Endothelial cell of umbilical vein (primary cell): Measurements from ENCODE around the gene DCC. TPM values are rescaled to one million over a fixed set of nuclear protein-coding genes. Genes with fewer than 3 reads are reported as not detected.

Experiments used
- BruUV-seq: library from RNA; stranded (reverse); fragments of 400-500 nt; replicated peaks from 2 replicates; lab custom pipeline; 2021; lab: Mats Ljungman, UMichigan
- CTCF ChIA-PET: fragments of 300-600, 350-600 bp; sonication (Branson Sonifier 250); formaldehyde crosslinking; loops from one replicate; lab custom pipeline; 2021; ENCODE audit warnings: antibody characterized with exemption, inconsistent platforms; lab: Charles Lee
- POLR2A ChIA-PET: fragments of 300-600, 350-600 bp; sonication (Branson Sonifier 250); formaldehyde crosslinking; loops from one replicate; lab custom pipeline; 2021; ENCODE audit warnings: antibody characterized with exemption, inconsistent platforms; lab: Charles Lee
- DNase-seq: peaks from one replicate; pipeline ENCODE4 v3.0.0-alpha.2; 2011; ENCODE audit warnings: low read depth, low spot score
- FAIRE-seq: peaks from 2 replicates; lab custom pipeline; 2011; peaks lifted over from hg19 to GRCh38; lab: Jason Lieb, UNC
- H2AFZ ChIP-seq: 2 replicates; pipeline ENCODE4 v1.6.0; 2012; ENCODE audit warnings: low read depth, low read length, control low read depth, inconsistent platforms
- H3K27ac ChIP-seq: 2 replicates; pipeline ENCODE4 v1.5.1; 2011; ENCODE audit warnings: low read depth, mild to moderate bottlenecking, control low read depth, low read length, moderate library complexity; ENCODE audit not compliant: insufficient read depth
- H3K27me3 ChIP-seq, 2 experiments: 2 replicates each; pipeline versions ENCODE4 v1.6.0 to v1.6.1; 2011; ENCODE audit warnings: low read length in 2 of 2, mixed read lengths in 1 of 2; ENCODE audit not compliant: control insufficient read depth in 2 of 2, insufficient read depth in 2 of 2
- H3K36me3 ChIP-seq, 2 experiments: 2 replicates in 1 of 2; 3 replicates in 1 of 2; pipeline ENCODE4 v1.5.1; 2011; ENCODE audit warnings: low read length in 2 of 2, mild to moderate bottlenecking in 1 of 2, moderate library complexity in 1 of 2; ENCODE audit not compliant: control insufficient read depth in 2 of 2, insufficient read depth in 2 of 2; ENCODE audit errors: extremely low read depth in 1 of 2
- H3K4me1 ChIP-seq: 3 replicates; pipeline ENCODE4 v1.5.1; 2011; ENCODE audit warnings: mild to moderate bottlenecking, low read length; ENCODE audit not compliant: control insufficient read depth, insufficient read depth; ENCODE audit errors: extremely low read depth
- H3K4me2 ChIP-seq: 2 replicates; pipeline ENCODE4 v1.6.1; 2011; ENCODE audit warnings: low read length, control low read depth, mixed read lengths; ENCODE audit not compliant: insufficient read depth
- H3K4me3 ChIP-seq, 3 experiments: fragments of 200-600 bp in 1 of 3; sonication (generic), shearing (Covaris generic) in 1 of 3; replicated peaks in 1 of 3; 2 replicates each; pipeline ENCODE4 v1.5.1; 2011 to 2016; ENCODE audit warnings: control low read depth in 3 of 3, low read length in 3 of 3, mild to moderate bottlenecking in 2 of 3, inconsistent platforms in 1 of 3, low read depth in 1 of 3, moderate library complexity in 1 of 3; ENCODE audit not compliant: insufficient read depth in 1 of 3
- H3K79me2 ChIP-seq: 2 replicates; pipeline ENCODE4 v1.6.0; 2012; ENCODE audit warnings: low read length, inconsistent platforms; ENCODE audit not compliant: control insufficient read depth, insufficient read depth
- H3K9ac ChIP-seq: replicated peaks from 2 replicates; pipeline ENCODE3; 2011; ENCODE audit warnings: low read length, control low read depth; ENCODE audit not compliant: insufficient read depth; ENCODE audit errors: extremely low read depth
- H3K9me1 ChIP-seq: replicated peaks from 3 replicates; pipeline ENCODE4 v1.6.0; 2011; ENCODE audit warnings: mild to moderate bottlenecking, low read length; ENCODE audit not compliant: control insufficient read depth, insufficient read depth; ENCODE audit errors: extremely low read depth
- H3K9me3 ChIP-seq: replicated peaks from 2 replicates; pipeline ENCODE4 v1.5.1; 2012; ENCODE audit warnings: low read length, inconsistent platforms; ENCODE audit not compliant: control insufficient read depth, insufficient read depth
- H4K20me1 ChIP-seq: replicated peaks from 2 replicates; pipeline ENCODE3; 2011; ENCODE audit warnings: mild to moderate bottlenecking, low read length; ENCODE audit not compliant: control insufficient read depth, insufficient read depth; ENCODE audit errors: extremely low read depth
- CTCF ChIP-seq, 2 donors: IDR thresholded peaks; 1 replicate in 1 of 2; 2 replicates in 1 of 2; pipeline ENCODE4 v1.5.1; 2011; ENCODE audit warnings: low read length in 2 of 2, mild to moderate bottlenecking in 2 of 2, moderate library complexity in 2 of 2, control low read depth in 1 of 2, inconsistent platforms in 1 of 2, low read depth in 1 of 2; ENCODE audit not compliant: insufficient read depth in 1 of 2; ENCODE audit errors: extremely low read depth in 1 of 2
- EZH2 ChIP-seq: IDR thresholded peaks from 2 replicates; pipeline ENCODE4 v1.6.1; 2012; ENCODE audit warnings: borderline replicate concordance, low read depth, mild to moderate bottlenecking, moderate library complexity, low read length, inconsistent platforms; ENCODE audit not compliant: severe bottlenecking
- FOS ChIP-seq: IDR thresholded peaks from 2 replicates; pipeline ENCODE4 v1.6.1; 2011; ENCODE audit warnings: mild to moderate bottlenecking, low read length, moderate library complexity, borderline replicate concordance; ENCODE audit not compliant: insufficient read depth
- GATA2 ChIP-seq: IDR thresholded peaks from 2 replicates; pipeline ENCODE4 v1.7.0; 2011; ENCODE audit warnings: low read depth, mild to moderate bottlenecking, moderate library complexity, mixed read lengths, low read length; ENCODE audit not compliant: insufficient read length, insufficient read depth
- JUN ChIP-seq: IDR thresholded peaks from 2 replicates; pipeline ENCODE4 v1.6.1; 2011; ENCODE audit warnings: borderline replicate concordance, low read depth; ENCODE audit not compliant: insufficient read length, insufficient read depth
- MAX ChIP-seq: IDR thresholded peaks from 2 replicates; pipeline ENCODE4 v1.6.1; 2011; ENCODE audit not compliant: insufficient read depth, insufficient read length
- MYC ChIP-seq: IDR thresholded peaks from one replicate; pipeline ENCODE4 v1.6.1; 2011; ENCODE audit warnings: mild to moderate bottlenecking, low read depth, low read length
- POLR2A ChIP-seq: IDR thresholded peaks from 2 replicates; pipeline ENCODE4 v1.6.1; 2012; ENCODE audit warnings: low read depth, mild to moderate bottlenecking, control low read depth, low read length
- POLR2AphosphoS5 ChIP-seq: IDR thresholded peaks from 2 replicates; pipeline ENCODE4 v1.6.1; 2012; ENCODE audit warnings: low read depth, mild to moderate bottlenecking, control low read depth, low read length, moderate library complexity; ENCODE audit not compliant: insufficient read depth
- dilution Hi-C: fragments of 300-500 bp; cut with MboI; formaldehyde crosslinking; loops from one replicate; pipeline ENCODE4 v1.15.0; 2019; ENCODE audit warnings: low sequenced_read_pairs; ENCODE audit not compliant: extremely low pct_ligation_motif_present
- intact Hi-C: fragments of 100-400 bp; cut with micrococcal nuclease; formaldehyde crosslinking; loops from one replicate; pipeline ENCODE4 v1.10.0; 2022
- polyA plus RNA-seq, 4 experiments: library from polyadenylated mRNA; depleted of rRNA in 3 of 4; stranded (reverse) in 3 of 4; unstranded in 1 of 4; fragments of >200 nt; gene quantifications; 2 replicates each; pipeline versions ENCODE4 v1.2.1 to v1.2.3, GENCODE V29; 2011 to 2012; ENCODE audit warnings: missing spikeins in 1 of 4
- total RNA-seq: library from RNA; stranded (reverse); gene quantifications from 2 replicates; pipeline ENCODE4 v1.2.3, GENCODE V29; 2021

Gene DCC
- total and polyA plus RNA-seq, 2 donors (not counting 3 experiments of a cell fraction or from before 2014, with no cell fraction given): not detected

- Histone ChIP-seq H3K4me1 (no peaks in the 10 kb centered on the region), H3K4me3 (no peak overlapping the region), H3K27me3 (no peaks in the 10 kb centered on the region), H3K9me3 (peaks cover 2% of the 10 kb centered on the region), H3K4me2 (no peak overlapping the region), H4K20me1 (no peaks in the 10 kb centered on the region), H3K36me3 (no peaks in the 10 kb centered on the region), H3K27ac (no peak overlapping the region), H2AFZ (no peak overlapping the region), H3K9me1 (no peaks in the 10 kb centered on the region), H3K9ac (no peak overlapping the region), H3K79me2 (no peaks in the 10 kb centered on the region)
- dilution Hi-C loops: no loop called here
- FAIRE-seq: no peak
- BruUV-seq: no TSS peak
- ChIA-PET POLR2A (no interaction called here), CTCF (no interaction called here)
- intact Hi-C loops: no loop called here
- TF ChIP-seq JUN (no peak), GATA2 (no peak), MAX (no peak), CTCF (IDR thresholded peaks at IDR 0.05; ENCODE audit: extremely low read depth in 1 of 2, insufficient read depth in 1 of 2, low read depth in 1 of 2, low read length in 2 of 2) (no peak), POLR2AphosphoS5 (no peak), POLR2A (no peak), EZH2 (no peak), FOS (no peak), MYC (no peak)
- DNase-seq: no peak
These were observed 1081.9 kb downstream of the DCC start for GRCh38 chr18:53421869-53422268.
